Measurements from ENCODE around the gene NTRK1.

- no peak for TF ChIP-seq CTCF (conservative IDR thresholded peaks at IDR 0.05 in 1 of 2, IDR thresholded peaks at IDR 0.05 in 1 of 2; ENCODE audit: low read depth in 1 of 2, low read length in 2 of 2)
- TF ChIP-seq EZH2 (IDR thresholded peaks at IDR 0.05; ENCODE audit: low read length, missing control alignments) = no peak
These were observed 27.1 kb upstream of the NTRK1 start for GRCh38 chr1:156833603-156834002.
